Neural cell (in vitro differentiated cells): ENCODE results near the gene XK. TPM values are rescaled to one million over a fixed set of nuclear protein-coding genes. Genes with fewer than 3 reads are reported as not detected.

Experiments used
- H2AFZ ChIP-seq: fragments of 200-600, 300-800 bp; sonication (generic), shearing (Covaris generic); 2 replicates; pipeline ENCODE4 v1.6.0; 2014; ENCODE audit warnings: low read depth, mild to moderate bottlenecking, antibody characterized with exemption, low read length, moderate library complexity
- H3F3A ChIP-seq: fragments of 200-600 bp; shearing (Covaris generic); 2 replicates; pipeline ENCODE4 v1.6.1; 2016; ENCODE audit warnings: mild to moderate bottlenecking, moderate library complexity, mixed read lengths, antibody characterized with exemption, low read length; ENCODE audit not compliant: insufficient read depth, poor library complexity, severe bottlenecking
- H3K27ac ChIP-seq: fragments of 200-600, 300-800 bp; sonication (generic), shearing (Covaris generic); 2 replicates; pipeline ENCODE4 v1.5.1; 2014; ENCODE audit warnings: mild to moderate bottlenecking, low read length, moderate library complexity
- H3K27me3 ChIP-seq: fragments of 300-800, 200-600 bp; sonication (generic), shearing (Covaris generic); 2 replicates; pipeline ENCODE4 v1.6.0; 2014; ENCODE audit warnings: mild to moderate bottlenecking, low read depth, low read length, moderate library complexity; ENCODE audit not compliant: insufficient read depth
- H3K36me3 ChIP-seq: fragments of 300-800, 200-600 bp; sonication (generic), shearing (Covaris generic); 2 replicates; pipeline ENCODE4 v1.5.1; 2014; ENCODE audit warnings: mild to moderate bottlenecking, antibody characterized with exemption, low read length, moderate library complexity; ENCODE audit not compliant: insufficient read depth
- H3K4me2 ChIP-seq: fragments of 300-800, 200-600 bp; sonication (generic), shearing (Covaris generic); 2 replicates; pipeline ENCODE4 v1.6.0; 2014; ENCODE audit warnings: mild to moderate bottlenecking, low read length
- H3K4me3 ChIP-seq: fragments of 300-800, 200-600 bp; sonication (generic), shearing (Covaris generic); 2 replicates; pipeline ENCODE4 v1.5.1; 2014; ENCODE audit warnings: mild to moderate bottlenecking, low read length, moderate library complexity
- H3K79me2 ChIP-seq: fragments of 200-600 bp; shearing (Covaris generic); replicated peaks from 2 replicates; pipeline ENCODE4 v1.6.0; 2014; ENCODE audit warnings: mild to moderate bottlenecking, low read length, moderate library complexity; ENCODE audit not compliant: insufficient read depth
- H3K9ac ChIP-seq: fragments of 300-800, 200-600 bp; sonication (generic), shearing (Covaris generic); 2 replicates; pipeline ENCODE4 v1.6.1; 2016; ENCODE audit warnings: mild to moderate bottlenecking, low read length, mixed read lengths
- H3K9me2 ChIP-seq: fragments of 200-600 bp; shearing (Covaris generic); 2 replicates; pipeline ENCODE4 v1.6.1; 2016; ENCODE audit warnings: mild to moderate bottlenecking, low read length, mixed read lengths; ENCODE audit not compliant: insufficient read depth
- H3K9me3 ChIP-seq: fragments of 200-600, 300-800 bp; sonication (generic), shearing (Covaris generic); 2 replicates; pipeline ENCODE4 v1.6.1; 2016; ENCODE audit warnings: mild to moderate bottlenecking, mixed run types, low read length, moderate library complexity, mixed read lengths
- H4K20me1 ChIP-seq: fragments of 200-600 bp; shearing (Covaris generic); 2 replicates; pipeline ENCODE4 v1.6.1; 2016; ENCODE audit warnings: mild to moderate bottlenecking, mixed run types; ENCODE audit not compliant: insufficient read depth
- EP300 ChIP-seq: fragments of 450-650 bp; conservative IDR thresholded peaks from 2 replicates; pipeline ENCODE4 v1.6.1; 2014; ENCODE audit warnings: antibody characterized with exemption, mild to moderate bottlenecking, moderate library complexity; ENCODE audit not compliant: poor library complexity, severe bottlenecking
- EZH2 ChIP-seq: fragments of 200-600, 300-800 bp; shearing (Covaris generic), sonication (generic); IDR thresholded peaks from 2 replicates; pipeline ENCODE4 v1.6.1; 2014; ENCODE audit warnings: antibody characterized with exemption, low read length, borderline replicate concordance, mild to moderate bottlenecking; ENCODE audit not compliant: insufficient read depth, poor library complexity, severe bottlenecking
- MXI1 ChIP-seq: fragments of 450-650 bp; conservative IDR thresholded peaks from 2 replicates; pipeline ENCODE4 v1.6.1; 2014; ENCODE audit warnings: antibody characterized with exemption, mild to moderate bottlenecking; ENCODE audit not compliant: poor library complexity, severe bottlenecking
- POLR2AphosphoS5 ChIP-seq: IDR thresholded peaks from 2 replicates; pipeline ENCODE4 v1.6.1; 2012
- RAD21 ChIP-seq: fragments of 450-650 bp; conservative IDR thresholded peaks from 2 replicates; pipeline ENCODE4 v1.6.1; 2014; ENCODE audit warnings: antibody characterized with exemption, mild to moderate bottlenecking, moderate library complexity
- SMC3 ChIP-seq: fragments of 450-650 bp; conservative IDR thresholded peaks from 2 replicates; pipeline ENCODE4 v1.6.1; 2014; ENCODE audit warnings: antibody characterized with exemption, mild to moderate bottlenecking, moderate library complexity; ENCODE audit not compliant: poor library complexity
- TAF1 ChIP-seq: IDR thresholded peaks from 2 replicates; pipeline ENCODE4 v1.6.1; 2012; ENCODE audit warnings: low read depth
- polyA plus RNA-seq: library from polyadenylated mRNA; depleted of rRNA; stranded (reverse); fragments of >200 nt; gene quantifications from 2 replicates; pipeline ENCODE4 v1.2.3, GENCODE V29; 2014
- TF ChIP-seq, protein P1 (sequence below): IDR thresholded peaks from 2 replicates; pipeline ENCODE4 v1.6.1; 2012; ENCODE audit warnings: borderline replicate concordance
- TF ChIP-seq, protein P2 (sequence below): fragments of 450-650 bp; IDR thresholded peaks from 2 replicates; pipeline ENCODE4 v1.5.1; 2014; ENCODE audit warnings: antibody characterized with exemption, mild to moderate bottlenecking, moderate library complexity; ENCODE audit not compliant: poor library complexity, severe bottlenecking

The XK gene
- polyA plus RNA-seq, 1 donor from 2014 or later: 1.8 TPM

DNA sequence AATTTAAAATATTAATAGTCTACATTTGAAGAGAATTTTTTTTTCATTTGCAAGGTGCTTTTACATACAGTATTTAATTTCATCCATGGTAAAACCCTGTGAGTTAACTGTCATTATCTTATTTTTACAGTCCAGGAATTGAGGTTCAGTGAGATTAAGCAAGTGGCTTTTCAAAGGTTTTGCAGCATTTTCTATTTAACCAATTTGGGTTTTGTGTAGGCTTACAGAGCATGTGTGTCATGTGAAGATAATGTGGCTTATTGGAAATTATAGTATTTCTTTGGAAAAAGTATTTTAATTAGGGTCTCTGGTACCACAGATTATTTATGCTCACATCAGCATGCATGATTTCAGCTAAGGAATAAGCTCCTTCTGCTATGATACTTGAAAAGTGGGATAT, 4.5 kb downstream of the XK start:
- Histone ChIP-seq H3K4me3 (no peak overlapping the region), H3K27me3 (no peaks in the 10 kb centered on the region), H3F3A (no peaks in the 10 kb centered on the region), H3K27ac (no peak overlapping the region), H3K9me3 (no peaks in the 10 kb centered on the region), H3K9me2 (no peaks in the 10 kb centered on the region), H2AFZ (no peak overlapping the region), H3K9ac (no peak overlapping the region), H3K79me2 (no peaks in the 10 kb centered on the region), H4K20me1 (no peaks in the 10 kb centered on the region), H3K4me2 (no peak overlapping the region), H3K36me3 (no peaks in the 10 kb centered on the region)
- no peak for TF ChIP-seq RAD21

DNA sequence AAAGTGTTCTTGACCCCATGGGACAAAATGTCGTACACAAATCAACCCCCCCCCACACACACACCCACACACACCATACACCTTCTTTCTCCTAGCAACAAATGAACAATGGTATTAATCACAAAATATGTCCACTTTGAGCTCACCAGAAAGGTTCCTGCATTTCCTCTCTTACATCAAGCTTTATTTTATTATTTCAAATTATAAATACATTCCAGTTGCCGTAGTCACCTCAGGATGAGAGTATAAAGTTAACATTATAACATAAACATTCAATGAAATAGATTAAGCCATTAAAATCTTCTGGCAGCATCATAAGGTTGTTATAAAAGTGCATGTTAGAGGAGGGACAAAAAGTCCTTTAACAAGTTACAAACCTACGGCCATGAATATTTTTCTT, 7.3 kb downstream of the XK start:
- Histone ChIP-seq H3K4me3 (no peak overlapping the region), H3K9me2 (no peaks in the 10 kb centered on the region)

More for the DNA sequence above, 7.3 kb downstream of the XK start:
- Histone ChIP-seq H3K9ac (no peak overlapping the region), H2AFZ (no peak overlapping the region), H3F3A (no peaks in the 10 kb centered on the region), H3K27ac (no peak overlapping the region), H3K79me2 (no peaks in the 10 kb centered on the region), H3K27me3 (no peaks in the 10 kb centered on the region), H3K9me3 (no peaks in the 10 kb centered on the region), H3K4me2 (no peak overlapping the region), H4K20me1 (no peaks in the 10 kb centered on the region), H3K36me3 (no peaks in the 10 kb centered on the region)
- no peak for TF ChIP-seq TAF1
- TF ChIP-seq, protein P1, sequence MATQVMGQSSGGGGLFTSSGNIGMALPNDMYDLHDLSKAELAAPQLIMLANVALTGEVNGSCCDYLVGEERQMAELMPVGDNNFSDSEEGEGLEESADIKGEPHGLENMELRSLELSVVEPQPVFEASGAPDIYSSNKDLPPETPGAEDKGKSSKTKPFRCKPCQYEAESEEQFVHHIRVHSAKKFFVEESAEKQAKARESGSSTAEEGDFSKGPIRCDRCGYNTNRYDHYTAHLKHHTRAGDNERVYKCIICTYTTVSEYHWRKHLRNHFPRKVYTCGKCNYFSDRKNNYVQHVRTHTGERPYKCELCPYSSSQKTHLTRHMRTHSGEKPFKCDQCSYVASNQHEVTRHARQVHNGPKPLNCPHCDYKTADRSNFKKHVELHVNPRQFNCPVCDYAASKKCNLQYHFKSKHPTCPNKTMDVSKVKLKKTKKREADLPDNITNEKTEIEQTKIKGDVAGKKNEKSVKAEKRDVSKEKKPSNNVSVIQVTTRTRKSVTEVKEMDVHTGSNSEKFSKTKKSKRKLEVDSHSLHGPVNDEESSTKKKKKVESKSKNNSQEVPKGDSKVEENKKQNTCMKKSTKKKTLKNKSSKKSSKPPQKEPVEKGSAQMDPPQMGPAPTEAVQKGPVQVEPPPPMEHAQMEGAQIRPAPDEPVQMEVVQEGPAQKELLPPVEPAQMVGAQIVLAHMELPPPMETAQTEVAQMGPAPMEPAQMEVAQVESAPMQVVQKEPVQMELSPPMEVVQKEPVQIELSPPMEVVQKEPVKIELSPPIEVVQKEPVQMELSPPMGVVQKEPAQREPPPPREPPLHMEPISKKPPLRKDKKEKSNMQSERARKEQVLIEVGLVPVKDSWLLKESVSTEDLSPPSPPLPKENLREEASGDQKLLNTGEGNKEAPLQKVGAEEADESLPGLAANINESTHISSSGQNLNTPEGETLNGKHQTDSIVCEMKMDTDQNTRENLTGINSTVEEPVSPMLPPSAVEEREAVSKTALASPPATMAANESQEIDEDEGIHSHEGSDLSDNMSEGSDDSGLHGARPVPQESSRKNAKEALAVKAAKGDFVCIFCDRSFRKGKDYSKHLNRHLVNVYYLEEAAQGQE: no peak
- TF ChIP-seq RAD21: no peak
- no peak for TF ChIP-seq POLR2AphosphoS5
- no peak for TF ChIP-seq EZH2
- TF ChIP-seq, protein P2, sequence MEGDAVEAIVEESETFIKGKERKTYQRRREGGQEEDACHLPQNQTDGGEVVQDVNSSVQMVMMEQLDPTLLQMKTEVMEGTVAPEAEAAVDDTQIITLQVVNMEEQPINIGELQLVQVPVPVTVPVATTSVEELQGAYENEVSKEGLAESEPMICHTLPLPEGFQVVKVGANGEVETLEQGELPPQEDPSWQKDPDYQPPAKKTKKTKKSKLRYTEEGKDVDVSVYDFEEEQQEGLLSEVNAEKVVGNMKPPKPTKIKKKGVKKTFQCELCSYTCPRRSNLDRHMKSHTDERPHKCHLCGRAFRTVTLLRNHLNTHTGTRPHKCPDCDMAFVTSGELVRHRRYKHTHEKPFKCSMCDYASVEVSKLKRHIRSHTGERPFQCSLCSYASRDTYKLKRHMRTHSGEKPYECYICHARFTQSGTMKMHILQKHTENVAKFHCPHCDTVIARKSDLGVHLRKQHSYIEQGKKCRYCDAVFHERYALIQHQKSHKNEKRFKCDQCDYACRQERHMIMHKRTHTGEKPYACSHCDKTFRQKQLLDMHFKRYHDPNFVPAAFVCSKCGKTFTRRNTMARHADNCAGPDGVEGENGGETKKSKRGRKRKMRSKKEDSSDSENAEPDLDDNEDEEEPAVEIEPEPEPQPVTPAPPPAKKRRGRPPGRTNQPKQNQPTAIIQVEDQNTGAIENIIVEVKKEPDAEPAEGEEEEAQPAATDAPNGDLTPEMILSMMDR: no peak
- TF ChIP-seq MXI1: no peak
- no peak for TF ChIP-seq SMC3
- no peak for TF ChIP-seq EP300
